GM19372 (cell line): ENCODE data around the gene TMEM121.

ENCODE experiments used
- ATAC-seq: cut with Tn5 transposase; IDR thresholded peaks from one replicate; pipeline ENCODE4 v1.9.1; 2021; ENCODE audit warnings: mild to moderate bottlenecking, low read depth, moderate library complexity; ENCODE audit not compliant: unreplicated experiment

The TMEM121 gene

DNA sequence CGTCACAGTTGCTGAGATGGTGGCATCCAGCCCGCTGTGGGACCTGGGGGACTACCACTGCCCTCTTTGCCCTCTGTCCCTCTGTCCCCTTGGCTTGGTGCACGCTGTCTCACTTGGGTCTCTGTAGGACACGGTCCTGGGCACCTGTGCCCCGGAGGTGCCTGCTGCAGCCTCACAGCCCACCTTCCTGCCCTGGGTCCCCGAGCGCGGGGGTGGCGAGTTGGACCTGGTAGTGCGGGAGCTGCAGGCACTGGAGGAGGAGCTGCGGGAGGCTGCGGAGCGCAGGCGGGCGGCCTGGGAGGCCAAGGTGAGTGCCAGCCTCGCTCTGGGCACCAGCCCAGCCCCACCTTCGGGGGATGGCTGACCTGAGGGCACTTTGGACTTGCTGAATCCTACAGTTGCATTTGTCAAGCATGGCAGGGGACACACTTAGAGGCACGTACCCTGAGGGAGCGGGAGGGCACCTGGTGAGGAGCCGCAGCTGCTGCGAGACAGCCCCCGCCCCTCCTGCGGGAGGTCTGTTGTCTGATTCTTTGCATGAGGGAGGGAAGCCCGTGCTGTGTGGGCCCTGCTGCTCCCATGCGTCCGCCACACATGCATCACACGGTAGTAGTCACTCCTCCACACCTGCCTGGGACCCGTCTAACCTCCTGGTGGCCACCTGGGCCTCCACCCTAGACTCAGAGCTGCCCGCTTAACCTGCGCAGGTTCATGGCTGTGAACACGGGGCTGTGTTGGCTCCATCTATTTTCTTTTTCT lies 28.5 kb upstream of the TMEM121 start:
- ATAC-seq, result no peak

- ATAC-seq, result no peak
These were observed 27.7 kb upstream of the TMEM121 start for GRCh38 chr14:105498430-105499255.

GRCh38 chr14:105499256-105500035 lies 26.9 kb upstream of the TMEM121 start:
- ATAC-seq, result no peak

DNA sequence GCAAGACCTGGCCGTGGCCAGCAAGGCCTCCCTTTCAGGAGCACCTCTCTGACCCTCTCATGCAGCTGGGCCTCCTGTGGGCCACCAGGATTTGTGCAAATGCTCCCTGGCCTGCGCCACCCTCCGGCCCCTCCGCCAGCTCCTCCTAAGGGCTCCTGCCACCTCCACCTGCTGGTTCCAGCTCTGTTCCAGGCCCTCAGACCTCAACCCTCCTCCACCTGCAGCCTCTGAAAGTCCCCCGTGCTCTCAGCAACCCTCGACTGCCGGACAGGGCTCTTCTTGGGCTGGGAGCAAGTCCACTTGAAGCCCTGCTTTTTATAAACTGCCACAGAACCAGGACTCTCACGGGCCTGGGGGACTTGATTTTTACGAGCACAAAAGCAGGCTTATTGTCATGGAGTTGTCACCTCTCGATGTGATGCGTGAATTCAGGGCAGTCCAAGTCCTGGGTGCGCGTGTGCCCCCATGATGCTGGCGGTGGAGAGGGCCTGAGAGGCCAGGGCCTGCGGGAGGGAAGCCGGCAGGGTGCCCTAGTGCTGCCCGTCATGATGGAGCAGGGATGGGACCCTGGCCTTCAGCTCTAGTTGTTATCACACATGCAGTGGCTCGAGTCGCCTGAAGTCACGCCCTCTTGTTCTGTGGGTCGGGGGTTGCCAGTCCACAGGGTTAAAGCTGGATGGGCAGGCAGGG lies 26.2 kb upstream of the TMEM121 start:
- no peak for ATAC-seq

DNA sequence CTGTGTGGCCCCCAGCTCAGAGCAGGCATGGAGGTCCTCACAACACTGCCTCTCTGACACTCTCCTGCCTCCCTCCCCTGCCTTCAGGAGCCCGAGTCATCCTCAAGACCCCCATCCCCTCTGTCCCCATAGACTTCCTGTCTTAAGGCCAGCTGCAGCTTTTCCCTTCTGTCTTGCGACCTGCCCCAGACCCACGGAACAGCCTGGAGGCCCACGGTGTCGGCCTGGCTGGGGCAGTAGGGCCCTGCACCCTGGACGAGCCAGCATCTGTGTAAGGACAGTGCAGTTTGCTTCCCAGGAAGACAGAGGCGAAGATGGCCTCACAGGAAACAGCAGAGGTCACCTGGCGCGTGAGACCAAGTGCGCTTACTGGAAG lies 25.7 kb upstream of the TMEM121 start:
- no peak for ATAC-seq

DNA sequence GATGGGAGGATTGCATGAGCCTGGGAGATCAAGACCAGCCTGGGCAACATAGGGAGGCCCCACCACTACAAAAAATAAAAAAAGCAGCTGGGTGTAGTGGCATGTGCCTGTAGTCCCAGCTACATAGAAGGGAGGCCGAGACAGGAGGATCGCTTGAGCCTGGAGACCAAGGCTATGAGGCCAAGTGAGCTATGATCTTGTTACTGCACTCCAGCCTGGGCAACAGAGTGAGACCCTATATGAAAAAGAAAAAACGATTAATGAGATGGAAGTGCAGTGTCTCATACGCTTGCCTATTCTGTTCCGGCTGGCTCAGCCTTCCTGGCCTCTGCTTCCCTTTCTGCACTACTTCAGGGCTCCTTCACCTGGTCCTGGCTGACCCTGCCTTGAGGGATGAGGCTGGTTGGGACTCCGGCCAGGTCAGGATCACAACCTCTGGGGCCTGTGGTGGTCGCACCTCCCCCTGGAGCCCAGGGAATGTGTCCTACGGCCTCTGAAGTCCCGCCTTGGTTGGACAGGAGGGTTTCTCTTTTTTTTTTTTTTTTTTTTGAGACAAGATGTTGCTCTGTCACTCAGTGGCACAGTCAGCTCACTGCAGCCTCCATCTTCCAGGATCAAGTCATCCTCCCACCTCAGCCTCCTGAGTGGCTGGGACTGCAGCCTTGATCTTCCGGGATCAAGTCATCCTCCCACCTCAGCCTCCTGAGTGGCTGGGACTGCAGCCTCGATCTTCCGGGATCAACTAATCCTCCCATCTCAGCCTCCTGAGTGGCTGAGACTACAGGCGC lies 24.7 kb upstream of the TMEM121 start:
- no peak for ATAC-seq

GRCh38 chr14:105502446-105503295 lies 23.7 kb upstream of the TMEM121 start:
- no peak for ATAC-seq

DNA sequence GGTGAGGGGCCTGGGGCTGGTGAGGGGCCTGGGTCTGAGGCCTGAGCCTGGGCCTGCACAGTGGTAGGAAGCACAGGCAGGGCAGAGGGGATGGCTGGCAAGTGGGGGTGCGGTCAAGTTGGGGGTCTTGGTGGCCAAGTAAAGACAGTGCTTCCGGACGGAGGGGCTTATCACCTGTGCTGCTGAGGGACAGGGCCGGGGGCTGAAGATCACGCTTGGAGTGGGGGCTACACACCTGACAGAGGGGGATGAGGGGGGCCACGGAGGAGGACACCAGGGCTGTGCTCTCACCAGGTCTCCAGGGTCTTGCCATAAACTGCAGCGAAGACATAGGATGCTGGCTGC lies 23.1 kb upstream of the TMEM121 start:
- no peak for ATAC-seq

DNA sequence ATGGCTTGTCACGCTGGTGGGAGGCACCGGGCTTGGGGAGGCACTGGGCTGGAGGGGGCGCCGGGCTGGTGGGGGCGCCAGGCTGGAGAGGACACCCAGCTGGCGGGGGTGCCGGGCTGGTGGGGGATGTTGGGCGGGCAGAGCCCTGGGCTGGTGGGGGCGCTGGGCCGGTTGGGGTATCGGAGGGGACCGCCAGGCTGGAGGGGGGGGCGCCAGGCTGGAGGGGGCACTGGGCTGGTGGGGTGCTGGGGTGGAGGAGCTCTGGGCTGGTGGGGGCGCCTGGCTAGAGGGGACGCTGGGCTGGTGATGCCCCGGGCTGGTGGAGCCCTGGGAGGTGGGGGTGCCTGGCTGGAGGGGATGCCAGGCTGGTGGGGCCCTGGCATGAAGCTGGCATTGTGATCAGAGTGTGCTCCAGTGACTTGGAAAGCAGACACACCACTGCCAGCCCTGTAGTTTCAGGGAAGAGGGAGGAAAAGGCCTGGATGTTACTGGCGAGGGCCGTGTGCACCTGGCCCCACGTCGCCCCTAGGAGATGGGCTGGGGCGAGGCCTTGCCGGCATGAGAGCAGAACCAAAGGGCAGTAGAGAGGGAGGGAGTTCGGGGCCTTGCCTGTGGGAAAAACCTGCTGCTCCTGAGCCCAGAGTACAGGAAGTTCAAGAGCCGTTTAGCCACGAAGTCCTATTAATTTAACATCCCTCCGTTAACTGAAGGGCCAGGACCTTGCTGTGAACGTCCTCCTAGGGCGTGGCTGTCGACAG lies 22.3 kb upstream of the TMEM121 start:
- ATAC-seq, result no peak

- no peak for ATAC-seq
These were observed 21.3 kb upstream of the TMEM121 start for GRCh38 chr14:105505101-105505500.

DNA sequence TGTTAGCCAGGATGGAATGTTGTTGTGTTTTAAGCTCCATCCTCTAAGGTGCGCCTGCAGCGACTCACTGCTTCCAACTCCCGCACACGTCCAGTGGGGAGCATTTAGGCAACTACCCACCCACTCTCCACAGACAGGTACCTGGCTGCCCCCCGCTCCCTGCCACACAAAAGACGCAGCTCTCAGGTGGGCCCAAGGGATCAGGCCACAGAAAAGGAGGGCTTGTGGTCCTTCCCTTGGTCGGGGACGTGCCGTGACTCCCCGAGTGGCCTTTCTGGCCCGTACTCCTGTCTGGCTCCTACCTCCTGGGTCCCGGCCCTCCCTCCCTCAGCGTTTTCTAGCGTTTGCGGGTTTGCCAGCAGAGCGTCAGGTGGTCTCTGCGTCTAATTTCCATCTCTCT lies 19.1 kb upstream of the TMEM121 start:
- no peak for ATAC-seq

DNA sequence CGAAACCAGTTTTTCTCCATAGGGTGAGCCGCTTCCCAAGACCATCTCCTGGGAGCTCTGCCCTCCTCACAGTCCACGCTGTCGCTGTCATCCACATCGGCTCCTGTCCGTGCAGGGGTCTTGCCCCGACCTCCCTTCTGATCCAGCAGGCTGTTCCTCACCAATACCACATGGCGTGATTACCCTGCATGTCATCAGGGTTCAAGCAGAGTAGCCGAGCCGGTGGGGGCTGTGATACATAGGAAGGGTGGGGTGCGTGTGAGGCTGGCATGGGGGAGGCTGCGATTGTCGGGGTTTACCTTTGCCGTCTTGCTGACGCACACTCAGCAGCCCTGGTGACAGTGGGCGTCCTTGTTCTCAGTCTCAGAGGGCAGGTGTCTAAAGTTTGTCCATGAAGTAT lies 18.3 kb upstream of the TMEM121 start:
- no peak for ATAC-seq

DNA sequence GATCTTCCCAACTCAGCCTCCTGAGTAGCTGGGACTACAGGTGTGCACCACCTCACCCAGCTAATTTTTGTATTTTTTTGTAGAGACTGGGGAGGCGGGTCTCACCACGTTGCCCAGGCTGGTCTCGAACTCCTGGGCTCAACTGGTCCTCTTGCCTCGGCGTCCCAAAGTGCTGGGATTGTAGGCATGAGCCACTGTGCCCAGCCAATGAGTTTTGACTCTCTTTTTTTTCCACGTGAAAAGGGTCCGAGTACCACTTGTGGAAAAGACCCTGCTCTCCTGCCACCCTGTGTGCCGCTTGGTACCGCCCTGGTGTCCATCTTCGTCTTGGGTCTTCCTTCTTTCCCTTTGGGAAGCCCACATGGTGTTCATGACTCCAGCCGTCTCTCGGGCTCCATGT lies 17.8 kb upstream of the TMEM121 start:
- no peak for ATAC-seq

DNA sequence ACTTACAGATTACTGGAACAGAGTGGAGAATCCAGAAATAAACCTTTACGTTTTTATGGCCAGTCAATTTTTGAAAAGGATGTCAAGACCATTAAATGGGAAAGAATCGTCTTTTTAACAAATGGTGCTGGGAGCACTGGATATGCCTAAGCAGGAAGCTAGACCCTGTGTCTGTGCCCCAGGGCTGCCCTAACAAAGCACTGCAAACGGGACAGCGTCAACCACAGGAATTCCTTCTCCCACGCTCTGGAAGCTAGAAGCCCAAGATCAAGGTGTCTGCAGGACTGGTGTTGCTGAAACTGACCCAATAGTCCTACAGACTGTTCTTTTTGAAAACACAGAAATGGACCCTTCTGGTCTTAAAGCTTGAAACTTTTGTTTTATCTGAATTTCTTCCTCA lies 9.3 kb upstream of the TMEM121 start:
- no peak for ATAC-seq

DNA sequence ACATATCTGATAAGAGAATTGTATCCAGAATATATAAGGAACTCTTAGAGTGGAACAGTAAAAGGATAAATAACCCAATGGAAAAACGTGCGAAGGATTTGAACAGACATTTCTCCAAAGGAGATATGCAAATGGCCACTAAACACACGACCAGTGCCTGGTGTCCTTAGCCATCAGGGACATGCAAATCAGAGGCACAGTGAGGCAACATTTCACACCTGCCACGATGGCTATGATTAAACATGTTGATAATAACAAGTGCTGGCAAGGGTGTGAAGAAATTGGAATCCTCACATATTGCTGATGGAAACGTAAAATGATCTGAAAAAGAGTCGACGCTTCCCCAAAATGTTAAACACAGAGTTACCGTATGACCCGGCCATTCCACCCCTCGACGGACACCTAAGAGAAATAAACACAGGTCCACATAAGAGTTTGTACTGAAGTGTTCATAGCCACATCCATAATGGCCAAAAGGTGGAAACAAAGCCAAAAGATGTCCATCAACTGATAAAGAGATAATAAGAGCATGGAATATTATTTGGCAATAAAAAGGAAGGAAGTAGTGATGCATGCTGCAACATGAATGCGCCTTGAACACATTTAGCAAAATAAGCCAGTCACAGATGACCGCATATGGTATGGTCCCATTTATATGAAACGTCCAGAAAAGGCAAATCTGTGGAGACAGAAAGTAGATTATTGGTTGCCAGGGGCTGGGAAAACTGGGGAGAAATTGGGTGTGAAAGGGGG lies 6.3 kb upstream of the TMEM121 start:
- ATAC-seq, result no peak

GRCh38 chr14:105525326-105525725 lies 1.1 kb upstream of the TMEM121 start:
- ATAC-seq, result no peak

DNA sequence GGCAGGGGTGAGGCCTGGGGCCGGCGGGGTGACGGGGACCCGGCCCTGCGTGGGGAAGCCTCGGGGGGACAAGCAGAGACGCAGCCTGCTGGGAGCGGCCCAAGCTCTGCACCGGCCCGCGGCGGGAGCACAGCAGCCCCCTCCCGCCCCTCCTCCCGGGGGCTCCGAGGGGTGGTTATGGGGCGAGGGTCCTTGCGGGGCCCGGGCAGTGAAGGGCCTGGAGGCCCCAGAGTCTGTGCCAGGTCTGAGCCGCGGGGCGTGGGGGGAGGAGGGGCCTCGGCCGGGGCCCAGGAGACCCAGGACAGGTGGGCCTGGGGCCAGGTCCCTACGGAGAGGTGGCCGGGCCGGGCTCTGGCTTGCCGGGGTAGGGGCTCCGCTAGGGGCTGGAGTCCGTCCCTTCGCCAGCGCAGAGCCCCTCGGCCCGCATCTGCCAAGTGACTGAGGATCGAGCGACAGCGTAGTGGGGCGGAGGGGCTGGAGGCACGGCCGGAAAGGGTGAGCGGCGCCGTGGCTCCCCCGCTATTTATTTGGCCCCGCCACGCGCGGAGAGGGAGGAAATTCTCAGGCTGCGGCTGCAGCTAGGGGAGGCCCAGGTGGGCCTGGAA lies 495 bp downstream of the TMEM121 start:
- ATAC-seq, result no peak
